Adipocyte (in vitro differentiated cells): ENCODE results near the gene MICU1.
"Not testable (repeated sequence)": the region's sequence is repeated elsewhere in the genome, so short reads cannot be mapped to it uniquely, and the experiment has no call there.

Experiments used
- DNase-seq: peaks from one replicate; pipeline ENCODE4 v3.0.0-alpha.2; 2015; ENCODE audit warnings: low read depth
- H3K27me3 ChIP-seq: replicated peaks from 2 replicates; pipeline ENCODE4 v1.7.0; 2013; ENCODE audit warnings: mild to moderate bottlenecking, low read length, moderate library complexity; ENCODE audit not compliant: control insufficient read depth, insufficient read depth
- H3K36me3 ChIP-seq: 2 replicates; pipeline ENCODE4 v1.7.0; 2013; ENCODE audit warnings: low read length, mild to moderate bottlenecking, moderate library complexity; ENCODE audit not compliant: control insufficient read depth, insufficient read depth, severe bottlenecking
- H3K4me1 ChIP-seq: 2 replicates; pipeline ENCODE4 v1.7.0; 2013; ENCODE audit warnings: mild to moderate bottlenecking, low read length, moderate library complexity; ENCODE audit not compliant: control insufficient read depth, insufficient read depth
- H3K4me3 ChIP-seq: 2 replicates; pipeline ENCODE4 v1.7.0; 2013; ENCODE audit warnings: mild to moderate bottlenecking, low read length, moderate library complexity
- H3K9ac ChIP-seq: 2 replicates; pipeline ENCODE4 v1.7.0; 2013; ENCODE audit warnings: mild to moderate bottlenecking, low read length, moderate library complexity
- H3K9me3 ChIP-seq: 2 replicates; pipeline ENCODE4 v1.7.0; 2013; ENCODE audit warnings: mild to moderate bottlenecking, low read length, moderate library complexity; ENCODE audit not compliant: control insufficient read depth

MICU1 gene

DNA sequence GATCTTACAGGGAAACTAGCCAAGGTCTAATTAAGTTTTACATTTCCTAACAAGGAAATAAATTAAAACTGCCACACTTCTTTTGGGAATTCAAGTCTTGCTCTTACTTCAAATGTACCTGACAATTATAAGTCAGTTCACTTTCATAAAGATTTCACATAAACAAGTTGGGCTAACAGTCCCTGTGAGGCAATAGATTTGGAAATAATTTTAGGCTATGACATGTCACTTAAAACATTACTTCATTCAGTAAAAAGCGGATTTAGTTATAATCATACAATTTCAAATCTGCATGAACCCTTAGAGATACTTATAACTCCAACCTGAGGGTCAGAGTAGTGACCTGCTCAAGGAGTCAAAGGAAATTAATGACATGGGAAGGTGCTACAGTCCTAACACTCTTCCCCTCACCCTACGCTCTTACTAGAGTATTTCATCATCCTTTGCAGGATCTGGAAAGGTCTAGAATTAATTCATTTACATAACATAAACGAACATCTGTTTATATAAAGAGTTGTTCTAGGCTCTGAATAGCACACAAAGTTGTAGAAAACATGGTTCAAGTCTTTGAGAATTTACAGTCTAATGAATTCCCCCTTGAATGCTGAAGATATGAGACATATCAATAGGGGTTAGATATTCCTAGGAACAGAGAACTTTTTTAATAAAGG lies 238.8 kb downstream of the MICU1 start:
- no peaks in the 10 kb centered on the region for H3K36me3 ChIP-seq
- H3K9me3 ChIP-seq = no peaks in the 10 kb centered on the region
- H3K4me1 ChIP-seq = peaks cover 4% of the 10 kb centered on the region
- DNase-seq = peak; percentile 25
- H3K27me3 ChIP-seq = no peaks in the 10 kb centered on the region
- no peak overlapping the region for H3K4me3 ChIP-seq
- no peak overlapping the region for H3K9ac ChIP-seq

DNA sequence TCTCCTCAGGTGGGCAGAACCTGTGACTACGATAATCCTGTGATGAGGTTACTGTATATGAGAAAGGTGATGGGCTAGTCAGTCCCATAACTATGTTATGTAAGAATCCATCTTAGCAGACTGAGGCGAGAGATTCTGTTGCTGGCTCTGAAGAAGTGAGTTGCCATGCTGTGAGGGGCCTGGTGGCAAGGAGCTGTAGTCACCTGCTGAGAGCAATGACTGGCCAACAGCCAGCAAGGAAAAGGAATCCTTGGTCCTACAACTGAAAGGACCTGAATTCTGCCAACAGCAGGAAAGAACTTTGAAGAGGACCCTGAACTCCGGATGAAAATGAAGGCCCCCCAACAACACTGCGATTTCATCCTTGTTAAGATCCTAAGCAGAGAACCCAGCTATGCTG lies 240.2 kb downstream of the MICU1 start:
- Histone ChIP-seq H3K9ac (no peak overlapping the region), H3K4me3 (no peak overlapping the region), H3K36me3 (no peaks in the 10 kb centered on the region), H3K27me3 (no peaks in the 10 kb centered on the region), H3K4me1 (peaks cover 4% of the 10 kb centered on the region), H3K9me3 (no peaks in the 10 kb centered on the region)
- no peak for DNase-seq

GRCh38 chr10:72384982-72385381 lies 240.9 kb downstream of the MICU1 start:
- H3K36me3 ChIP-seq, H3K4me3 ChIP-seq, H3K4me1 ChIP-seq, DNase-seq, H3K9ac ChIP-seq, H3K27me3 ChIP-seq, H3K9me3 ChIP-seq: not testable (repeated sequence)

DNA sequence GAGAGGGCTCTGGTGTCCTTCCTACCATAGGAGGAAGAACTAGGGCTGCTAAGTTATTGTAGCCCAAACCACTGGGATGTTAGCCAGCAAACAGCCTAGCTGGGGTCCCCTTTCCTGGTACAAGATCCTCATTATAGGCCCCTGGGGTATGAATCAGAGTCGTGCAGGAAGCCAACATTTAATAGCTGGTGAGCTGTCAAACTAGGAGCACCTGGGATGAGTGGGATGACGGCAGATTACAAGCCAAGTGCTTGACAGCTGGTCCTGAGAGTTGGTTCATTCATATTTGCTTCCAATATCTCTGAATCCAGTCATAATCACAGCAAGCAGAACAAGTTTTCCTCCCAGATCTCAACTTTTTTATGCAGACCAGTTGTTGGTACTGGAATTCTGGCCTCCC lies 246.1 kb downstream of the MICU1 start:
- Histone ChIP-seq H3K4me3 (no peak overlapping the region), H3K4me1 (no peaks in the 10 kb centered on the region), H3K9me3 (no peaks in the 10 kb centered on the region), H3K36me3 (no peaks in the 10 kb centered on the region), H3K27me3 (no peaks in the 10 kb centered on the region), H3K9ac (no peak overlapping the region)
- no peak for DNase-seq

DNA sequence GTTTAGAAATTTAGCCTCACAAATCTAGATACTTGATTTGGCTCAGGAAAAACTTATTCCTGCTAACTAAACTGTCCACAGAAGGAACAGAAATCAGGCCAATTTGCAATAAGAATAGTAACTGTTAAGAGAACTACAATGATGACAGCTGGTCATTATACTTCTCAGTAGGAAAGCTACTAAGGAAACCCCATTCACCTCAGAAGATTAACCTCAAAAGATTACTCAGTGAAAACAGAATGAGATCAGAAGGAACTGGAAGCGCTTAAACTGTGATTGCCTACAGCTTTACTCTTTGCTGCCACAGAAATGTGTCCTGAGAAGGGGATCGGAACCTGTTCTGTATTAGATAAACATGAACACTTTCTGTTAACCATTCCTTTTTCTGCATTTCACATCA lies 246.8 kb downstream of the MICU1 start:
- no peaks in the 10 kb centered on the region for H3K9me3 ChIP-seq
- H3K9ac ChIP-seq = no peak overlapping the region
- H3K4me1 ChIP-seq = no peaks in the 10 kb centered on the region
- H3K4me3 ChIP-seq = no peak overlapping the region
- DNase-seq = no peak
- H3K27me3 ChIP-seq = no peaks in the 10 kb centered on the region
- H3K36me3 ChIP-seq = peaks cover under 1% of the 10 kb centered on the region

- Histone ChIP-seq H3K36me3 (peaks cover 8% of the 10 kb centered on the region), H3K9me3 (no peaks in the 10 kb centered on the region), H3K9ac (no peak overlapping the region), H3K4me3 (no peak overlapping the region), H3K27me3 (no peaks in the 10 kb centered on the region), H3K4me1 (no peaks in the 10 kb centered on the region)
- DNase-seq = no peak
Observed at GRCh38 chr10:72375585-72375984, 250.3 kb downstream of the MICU1 start.

DNA sequence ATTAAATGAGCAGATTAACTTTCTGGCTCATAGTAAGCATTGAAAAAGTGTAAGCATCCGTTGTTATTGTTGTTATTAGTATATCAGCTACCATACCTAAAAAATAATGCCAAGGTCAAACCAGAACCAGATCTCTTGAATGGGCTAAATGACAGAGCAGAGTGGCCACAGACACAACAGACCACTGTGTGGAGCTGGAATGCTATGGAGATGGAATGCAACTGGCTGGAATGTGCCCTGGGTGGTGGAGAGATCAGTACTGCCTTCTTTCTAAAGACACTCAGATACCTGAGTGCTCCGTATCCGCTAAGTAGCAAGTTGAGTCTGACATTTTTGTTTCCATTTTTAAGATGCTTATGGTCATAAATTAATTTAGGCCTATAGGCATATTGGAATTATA lies 250.7 kb downstream of the MICU1 start:
- no peak overlapping the region for H3K4me3 ChIP-seq
- H3K36me3 ChIP-seq = peaks cover 8% of the 10 kb centered on the region
- no peaks in the 10 kb centered on the region for H3K9me3 ChIP-seq
- H3K9ac ChIP-seq = no peak overlapping the region
- DNase-seq = peak; percentile 27
- H3K27me3 ChIP-seq = no peaks in the 10 kb centered on the region
- no peaks in the 10 kb centered on the region for H3K4me1 ChIP-seq

DNA sequence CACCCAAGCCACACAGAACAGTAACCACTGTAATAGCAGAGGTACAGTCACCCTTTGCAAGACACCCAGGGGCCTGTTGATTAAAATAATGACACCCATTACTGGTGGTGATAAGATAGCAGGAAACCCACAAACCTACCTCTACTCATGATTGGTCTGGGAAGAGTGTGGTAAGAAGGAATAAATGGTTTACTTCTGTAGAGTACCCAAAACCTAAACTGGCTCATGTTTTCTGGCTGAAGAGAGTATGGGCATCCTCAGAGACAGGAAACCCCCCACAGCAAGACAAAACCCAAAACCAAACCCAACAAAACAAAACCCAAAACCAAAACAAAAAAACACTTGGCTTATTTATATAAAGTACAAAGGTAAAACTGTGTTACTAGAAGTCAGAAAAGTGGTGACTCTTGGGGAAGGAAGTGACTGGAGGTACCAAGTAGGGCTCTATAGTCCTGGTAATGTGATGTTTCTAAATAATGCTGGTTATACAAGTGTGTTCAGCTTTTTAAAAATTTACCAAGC lies 255.6 kb downstream of the MICU1 start:
- no peak overlapping the region for H3K4me3 ChIP-seq
- H3K27me3 ChIP-seq = no peaks in the 10 kb centered on the region
- H3K9ac ChIP-seq = no peak overlapping the region
- H3K36me3 ChIP-seq = peaks cover 20% of the 10 kb centered on the region
- H3K9me3 ChIP-seq = no peaks in the 10 kb centered on the region
- DNase-seq = no peak
- peaks cover 9% of the 10 kb centered on the region for H3K4me1 ChIP-seq

GRCh38 chr10:72367301-72367960 lies 258.4 kb downstream of the MICU1 start:
- Histone ChIP-seq H3K9ac (peak overlapping the region; percentile 17), H3K36me3 (peaks cover 12% of the 10 kb centered on the region), H3K4me1 (peaks cover 24% of the 10 kb centered on the region), H3K4me3 (no peak overlapping the region), H3K27me3 (no peaks in the 10 kb centered on the region), H3K9me3 (no peaks in the 10 kb centered on the region)
- DNase-seq = peak; percentile 19

- DNase-seq = no peak
Observed at GRCh38 chr10:72365106-72365895, 260.6 kb downstream of the MICU1 start.

GRCh38 chr10:72364239-72364777 lies 261.6 kb downstream of the MICU1 start:
- peak; percentile 97 for DNase-seq
- H3K27me3 ChIP-seq = no peaks in the 10 kb centered on the region
- peak overlapping the region; percentile 26 for H3K4me3 ChIP-seq
- H3K9me3 ChIP-seq = no peaks in the 10 kb centered on the region
- peaks cover 12% of the 10 kb centered on the region for H3K36me3 ChIP-seq
- H3K4me1 ChIP-seq = peaks cover 24% of the 10 kb centered on the region
- H3K9ac ChIP-seq = peak overlapping the region; percentile 77

More at GRCh38 chr10:72365106-72365895, 260.6 kb downstream of the MICU1 start:
- peaks cover 12% of the 10 kb centered on the region for H3K36me3 ChIP-seq
- no peaks in the 10 kb centered on the region for H3K27me3 ChIP-seq
- no peak overlapping the region for H3K4me3 ChIP-seq
- H3K9ac ChIP-seq = peak overlapping the region; percentile 77
- no peaks in the 10 kb centered on the region for H3K9me3 ChIP-seq
- H3K4me1 ChIP-seq = peaks cover 24% of the 10 kb centered on the region
